ENCODE measurements around the gene RAPGEF6. TPM values are rescaled to one million over a fixed set of nuclear protein-coding genes. Genes with fewer than 3 reads are reported as not detected.

RAPGEF6 gene
- total RNA-seq, 2 donors from 2014 or later = 15.5 to 43.0 TPM

DNA sequence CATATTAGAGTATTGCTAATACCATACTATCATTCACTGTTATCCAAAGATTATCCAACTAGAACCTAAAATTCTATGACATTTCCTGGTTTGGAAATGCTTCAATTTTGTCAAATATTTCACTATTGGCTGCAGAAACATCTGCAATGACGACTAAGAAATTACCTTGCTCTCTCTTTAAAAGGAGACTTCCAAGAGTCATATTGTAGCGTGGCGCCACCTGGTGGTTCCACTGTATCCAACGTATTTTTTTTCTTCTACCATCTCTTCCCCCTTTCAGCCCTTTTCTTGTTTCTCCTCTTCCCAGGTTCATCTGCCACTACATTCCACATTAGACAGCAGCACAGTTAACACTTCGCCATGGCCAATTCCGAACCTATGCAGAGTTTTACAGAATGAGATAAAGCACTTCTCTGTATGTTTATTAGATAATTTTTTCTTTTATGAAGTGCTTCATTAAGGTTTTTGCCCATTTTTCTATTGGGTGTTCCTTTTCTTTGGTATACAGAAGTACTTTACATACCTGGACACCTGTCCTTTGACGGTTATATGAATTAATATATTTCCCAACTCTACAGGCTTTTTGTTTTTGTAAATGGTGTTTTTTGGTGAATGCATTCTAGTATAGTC lies 217.7 kb downstream of the RAPGEF6 start:
- intact Hi-C loops (cut with DNase I) = loop anchor here (10.0 kb wide), 1 partner anchor 253 kb away; the partner anchor contains the start of gene HINT1
- Histone ChIP-seq H3K4me3 (no peak overlapping the region), H3K9me3 (no peaks in the 10 kb centered on the region), H3K27me3 (replicated peaks; ENCODE audit: insufficient read depth) (no peaks in the 10 kb centered on the region), H3K4me1 (replicated peaks) (no peaks in the 10 kb centered on the region), H3K36me3 (no peaks in the 10 kb centered on the region), H3K27ac (no peak overlapping the region)
- 19% methylated on average over 7 of the region's 7 CpGs for WGBS
- TF ChIP-seq POLR2AphosphoS5 (IDR thresholded peaks at IDR 0.05) = peak; percentile 45
- TF ChIP-seq, protein P1, sequence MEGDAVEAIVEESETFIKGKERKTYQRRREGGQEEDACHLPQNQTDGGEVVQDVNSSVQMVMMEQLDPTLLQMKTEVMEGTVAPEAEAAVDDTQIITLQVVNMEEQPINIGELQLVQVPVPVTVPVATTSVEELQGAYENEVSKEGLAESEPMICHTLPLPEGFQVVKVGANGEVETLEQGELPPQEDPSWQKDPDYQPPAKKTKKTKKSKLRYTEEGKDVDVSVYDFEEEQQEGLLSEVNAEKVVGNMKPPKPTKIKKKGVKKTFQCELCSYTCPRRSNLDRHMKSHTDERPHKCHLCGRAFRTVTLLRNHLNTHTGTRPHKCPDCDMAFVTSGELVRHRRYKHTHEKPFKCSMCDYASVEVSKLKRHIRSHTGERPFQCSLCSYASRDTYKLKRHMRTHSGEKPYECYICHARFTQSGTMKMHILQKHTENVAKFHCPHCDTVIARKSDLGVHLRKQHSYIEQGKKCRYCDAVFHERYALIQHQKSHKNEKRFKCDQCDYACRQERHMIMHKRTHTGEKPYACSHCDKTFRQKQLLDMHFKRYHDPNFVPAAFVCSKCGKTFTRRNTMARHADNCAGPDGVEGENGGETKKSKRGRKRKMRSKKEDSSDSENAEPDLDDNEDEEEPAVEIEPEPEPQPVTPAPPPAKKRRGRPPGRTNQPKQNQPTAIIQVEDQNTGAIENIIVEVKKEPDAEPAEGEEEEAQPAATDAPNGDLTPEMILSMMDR (IDR thresholded peaks at IDR 0.05) = peak; percentile 61 to 92 (median 76)
- no peak for TF ChIP-seq POLR2A (IDR thresholded peaks at IDR 0.05)
- peak; percentile 71 for DNase-seq (ENCODE audit: low spot score)

DNA sequence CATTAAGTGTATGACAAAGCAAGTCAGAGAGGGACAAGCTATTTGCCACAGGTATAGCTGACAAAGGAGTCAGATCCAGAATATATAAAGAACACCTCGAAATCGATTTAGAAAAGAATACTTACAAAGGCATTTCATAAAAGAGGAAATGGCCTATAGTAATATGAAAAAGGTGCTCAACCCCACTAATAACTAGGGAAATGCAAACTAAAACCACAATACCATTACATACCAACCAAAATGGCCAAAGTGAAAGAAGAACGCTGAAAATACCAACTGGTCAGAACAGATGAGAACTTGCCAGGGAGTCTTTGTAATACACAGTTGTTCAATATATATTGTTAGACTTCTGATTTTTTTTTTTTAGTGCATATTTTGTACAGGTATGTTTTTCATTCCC lies 218.3 kb downstream of the RAPGEF6 start:
- 76% methylated on average over 3 of the region's 3 CpGs for WGBS
- Histone ChIP-seq H3K4me3 (no peak overlapping the region), H3K4me1 (replicated peaks) (no peaks in the 10 kb centered on the region), H3K27me3 (replicated peaks; ENCODE audit: insufficient read depth) (no peaks in the 10 kb centered on the region), H3K36me3 (no peaks in the 10 kb centered on the region), H3K27ac (no peak overlapping the region), H3K9me3 (no peaks in the 10 kb centered on the region)
- intact Hi-C loops (cut with DNase I) = loop anchor here (10.0 kb wide), 1 partner anchor 252 kb away; the partner anchor contains the start of gene HINT1
- no peak for DNase-seq (ENCODE audit: low spot score)
- TF ChIP-seq, protein P1 (IDR thresholded peaks at IDR 0.05) = no peak
- TF ChIP-seq POLR2A (IDR thresholded peaks at IDR 0.05) (no peak), POLR2AphosphoS5 (IDR thresholded peaks at IDR 0.05) (no peak)

DNA sequence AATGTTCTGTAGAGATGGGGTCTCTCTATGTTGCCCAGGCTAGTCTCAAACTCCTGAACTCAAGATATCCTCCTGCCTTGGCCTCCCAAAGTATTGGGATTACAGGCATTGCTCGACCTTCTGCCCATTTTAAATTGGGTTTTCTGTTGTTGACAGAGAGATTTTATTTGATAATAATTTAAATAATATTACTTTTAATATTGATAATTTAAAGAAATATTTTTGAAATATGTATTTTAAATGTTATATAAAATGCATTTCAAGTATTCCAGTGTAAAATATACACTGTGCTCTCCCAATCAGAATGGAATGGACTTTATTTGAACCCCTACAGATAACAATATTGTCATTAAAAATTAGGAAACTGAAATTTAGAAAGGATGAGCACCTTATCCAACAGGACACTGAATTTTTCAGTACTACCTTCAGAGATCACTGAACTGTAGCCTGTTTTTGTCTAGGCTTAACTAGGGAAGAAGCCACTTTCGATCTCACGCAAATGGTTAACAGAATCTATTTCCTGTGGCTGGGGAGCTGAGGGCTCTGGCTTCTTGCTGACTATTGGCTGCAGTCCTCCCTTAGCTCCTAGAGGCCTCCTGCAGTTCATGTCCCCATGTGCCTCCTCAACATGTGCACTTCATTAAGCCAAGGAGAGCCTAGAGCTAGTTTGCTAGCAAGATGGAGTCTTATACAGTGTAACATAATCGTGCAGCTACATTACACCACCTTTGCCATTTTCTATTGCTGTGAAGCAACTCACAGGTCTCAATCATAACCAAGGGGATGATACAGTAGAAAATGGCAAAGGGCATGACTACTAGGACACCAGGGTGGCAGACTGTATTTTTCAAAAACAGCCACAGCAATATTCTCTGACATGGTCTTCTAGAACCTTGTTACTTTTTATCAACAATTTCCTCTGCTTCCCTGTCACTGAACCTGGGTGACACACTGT lies 221.1 kb downstream of the RAPGEF6 start:
- Histone ChIP-seq H3K27me3 (replicated peaks; ENCODE audit: insufficient read depth) (no peaks in the 10 kb centered on the region), H3K4me1 (replicated peaks) (no peaks in the 10 kb centered on the region), H3K4me3 (no peak overlapping the region), H3K27ac (no peak overlapping the region), H3K9me3 (no peaks in the 10 kb centered on the region), H3K36me3 (no peaks in the 10 kb centered on the region)
- 81% methylated on average over 4 of the region's 4 CpGs for WGBS
- TF ChIP-seq POLR2AphosphoS5 (IDR thresholded peaks at IDR 0.05) = no peak
- TF ChIP-seq, protein P1 (IDR thresholded peaks at IDR 0.05) = no peak
- TF ChIP-seq POLR2A (IDR thresholded peaks at IDR 0.05) = no peak
- DNase-seq (ENCODE audit: low spot score) = no peak
- intact Hi-C loops (cut with DNase I) = loop anchor here (10.0 kb wide), 1 partner anchor 249 kb away; the partner anchor contains the start of gene HINT1

DNA sequence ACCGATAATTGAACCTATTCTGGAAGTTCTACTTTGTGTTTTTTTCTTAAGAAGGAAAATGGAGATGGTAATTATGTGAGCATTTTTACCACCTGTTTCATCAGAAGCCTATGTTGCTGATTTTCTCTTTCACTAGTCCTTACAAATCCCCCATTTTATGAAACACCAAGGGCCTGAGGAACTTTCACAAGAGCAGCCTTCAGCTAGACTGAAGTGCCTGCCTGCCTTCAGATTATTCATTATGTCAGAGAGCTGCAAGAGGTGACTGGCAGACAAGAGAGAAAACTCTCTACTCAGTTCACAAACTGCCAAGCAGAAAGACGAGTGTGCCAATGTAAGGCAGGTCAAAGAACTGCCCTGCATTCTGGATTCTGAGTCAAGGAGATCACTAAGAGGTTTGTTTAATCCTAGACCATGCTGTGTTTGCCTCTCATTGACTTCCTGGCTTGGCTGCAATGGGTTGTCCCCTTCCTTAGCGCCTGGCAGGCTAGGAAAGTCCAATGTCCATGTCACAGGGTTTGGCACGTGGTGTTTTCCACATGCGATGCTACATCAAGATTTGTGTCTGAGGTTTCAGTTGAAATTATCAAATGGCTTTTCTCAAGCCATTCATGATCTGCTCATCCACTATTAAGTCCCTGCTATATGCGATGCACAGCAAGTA lies 227.9 kb downstream of the RAPGEF6 start:
- H3K36me3 ChIP-seq = no peaks in the 10 kb centered on the region
- TF ChIP-seq POLR2A (IDR thresholded peaks at IDR 0.05) (no peak), POLR2AphosphoS5 (IDR thresholded peaks at IDR 0.05) (no peak)
- TF ChIP-seq, protein P1 (IDR thresholded peaks at IDR 0.05) = no peak
- no peak for DNase-seq (ENCODE audit: low spot score)
- no peak overlapping the region for H3K4me3 ChIP-seq
- H3K27ac ChIP-seq = no peak overlapping the region
- intact Hi-C loops (cut with DNase I) = no loop called here
- H3K27me3 ChIP-seq (replicated peaks; ENCODE audit: insufficient read depth) = no peaks in the 10 kb centered on the region
- no peaks in the 10 kb centered on the region for H3K9me3 ChIP-seq
- H3K4me1 ChIP-seq (replicated peaks) = no peaks in the 10 kb centered on the region
- WGBS = 95% methylated on average over 6 of the region's 6 CpGs
